Sigmoid colon (tissue), 4 donors: ENCODE data around the gene FAM227B.

ENCODE experiments used
- CTCF ChIP-seq, 4 experiments: fragments of 450-650 bp in 3 of 4; fragments of 200-600 bp in 1 of 4; IDR thresholded peaks; one replicate each; pipeline ENCODE4 v1.5.1; 2016 to 2019; ENCODE audit warnings: antibody characterized with exemption in 4 of 4, mild to moderate bottlenecking in 3 of 4, moderate library complexity in 2 of 4
- POLR2A ChIP-seq, 2 donors: fragments of 450-650 bp; IDR thresholded peaks; one replicate each; pipeline ENCODE4 v1.6.1; 2016; ENCODE audit warnings: antibody characterized with exemption in 2 of 2, mild to moderate bottlenecking in 2 of 2, moderate library complexity in 2 of 2
- POLR2AphosphoS5 ChIP-seq, 4 donors: sonication (generic); formaldehyde crosslinking; IDR thresholded peaks; one replicate each; pipeline ENCODE4 v1.6.1; 2017; ENCODE audit warnings: antibody characterized with exemption in 4 of 4

GRCh38 chr15:49606594-49606993, 14.0 kb downstream of the FAM227B start:
- no peak for TF ChIP-seq CTCF (IDR thresholded peaks at IDR 0.05)
- TF ChIP-seq POLR2AphosphoS5 (IDR thresholded peaks at IDR 0.05), result no peak
- no peak for TF ChIP-seq POLR2A (IDR thresholded peaks at IDR 0.05)
